GM18526 (cell line): ENCODE measurements around the gene MAST3.
A peak's percentile ranks its signal among the peaks of the same experiment; 100 is the strongest.

Experiments
- POLR2A ChIP-seq: IDR thresholded peaks from 3 replicates; pipeline ENCODE4 v1.6.1; 2011; ENCODE audit not compliant: insufficient read length; ENCODE audit errors: extremely low read depth

MAST3 gene

DNA sequence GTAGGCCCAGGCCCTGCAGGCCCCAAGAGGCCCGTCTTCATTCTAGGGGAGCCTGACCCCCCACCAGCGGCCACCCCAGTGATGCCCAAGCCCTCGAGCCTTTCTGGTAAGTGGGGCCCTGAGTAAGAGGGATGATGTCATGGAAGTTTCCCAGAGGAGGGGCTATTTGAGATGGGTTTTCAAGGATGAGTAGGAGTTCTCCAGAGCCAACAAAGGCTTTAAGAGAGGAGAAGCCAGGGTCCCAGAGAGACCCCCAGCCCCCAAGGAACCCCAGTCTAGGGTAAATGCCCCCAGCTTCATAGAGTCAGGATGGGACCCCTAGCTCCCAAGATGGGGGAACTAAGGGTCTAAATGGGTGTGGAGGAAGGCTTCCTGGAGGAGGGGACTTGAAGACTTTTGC is 46.3 kb downstream of the MAST3 start:
- no peak for TF ChIP-seq POLR2A

GRCh38 chr19:18144361-18144760 is 46.8 kb downstream of the MAST3 start:
- TF ChIP-seq POLR2A: no peak

DNA sequence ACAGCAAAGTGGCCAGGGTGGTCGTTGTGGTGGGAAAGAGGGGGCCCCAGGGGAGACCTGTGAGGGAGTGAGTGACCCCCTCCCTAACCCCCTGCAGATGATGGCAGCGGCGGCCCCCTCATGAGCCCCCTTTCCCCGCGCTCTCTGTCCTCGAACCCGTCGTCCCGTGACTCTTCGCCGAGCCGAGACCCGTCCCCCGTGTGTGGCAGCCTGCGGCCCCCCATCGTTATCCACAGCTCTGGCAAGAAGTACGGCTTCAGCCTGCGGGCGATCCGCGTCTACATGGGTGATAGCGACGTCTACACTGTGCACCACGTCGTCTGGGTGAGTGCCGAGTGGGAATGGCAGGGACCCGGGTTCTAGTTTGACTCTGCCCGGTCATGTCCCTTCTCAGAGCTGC is 47.3 kb downstream of the MAST3 start:
- TF ChIP-seq POLR2A: no peak

- TF ChIP-seq POLR2A: no peak
These were observed 47.9 kb downstream of the MAST3 start for GRCh38 chr19:18145391-18145999.

- no peak for TF ChIP-seq POLR2A
These were observed 49.8 kb downstream of the MAST3 start for GRCh38 chr19:18147396-18147795.

- TF ChIP-seq POLR2A: no peak
These were observed 52.0 kb downstream of the MAST3 start for GRCh38 chr19:18149596-18149975.

DNA sequence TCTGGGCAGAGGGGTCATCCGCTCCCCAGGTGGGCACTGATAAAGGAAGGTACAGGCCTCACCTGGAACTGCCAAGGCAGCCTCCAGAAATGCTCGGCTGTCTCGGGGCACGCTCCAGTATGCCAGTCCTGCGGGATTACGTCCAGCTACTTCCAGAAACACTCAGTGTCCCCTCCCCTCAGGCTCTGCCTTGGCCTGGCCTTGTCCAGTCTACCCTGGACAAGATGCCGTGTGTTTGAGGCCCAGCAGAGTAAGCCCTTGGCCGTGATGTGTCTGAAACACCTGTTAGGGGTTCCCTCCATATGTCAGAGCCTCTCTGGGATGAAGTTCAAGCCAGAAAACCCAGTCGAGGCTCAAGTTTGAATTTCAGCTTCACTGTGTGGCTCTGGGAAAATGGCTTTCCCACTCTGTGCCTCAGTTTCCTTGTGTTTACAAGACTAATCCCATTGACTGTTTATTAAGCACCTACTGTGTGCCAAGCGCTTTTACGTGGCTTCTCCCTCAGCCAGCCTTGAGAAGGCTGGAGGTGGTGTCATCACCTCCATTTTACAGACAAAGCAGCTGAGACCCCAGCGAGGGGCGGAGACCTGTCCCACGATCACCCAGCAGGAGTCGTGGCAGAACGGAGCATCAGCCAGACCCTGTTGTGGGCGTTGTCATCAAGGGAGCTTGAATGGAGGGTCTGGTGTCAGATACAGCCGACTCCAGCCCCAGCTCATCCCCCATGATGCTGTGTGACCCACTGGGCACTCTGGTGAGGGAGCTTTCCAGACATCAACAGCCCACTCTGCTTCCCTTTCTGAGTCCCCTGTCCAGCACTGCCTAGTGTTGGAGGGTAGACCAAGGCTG is 53.4 kb downstream of the MAST3 start:
- no peak for TF ChIP-seq POLR2A

- peak; percentile 51 for TF ChIP-seq POLR2A
These were observed 54.9 kb downstream of the MAST3 start for GRCh38 chr19:18152442-18152816.

DNA sequence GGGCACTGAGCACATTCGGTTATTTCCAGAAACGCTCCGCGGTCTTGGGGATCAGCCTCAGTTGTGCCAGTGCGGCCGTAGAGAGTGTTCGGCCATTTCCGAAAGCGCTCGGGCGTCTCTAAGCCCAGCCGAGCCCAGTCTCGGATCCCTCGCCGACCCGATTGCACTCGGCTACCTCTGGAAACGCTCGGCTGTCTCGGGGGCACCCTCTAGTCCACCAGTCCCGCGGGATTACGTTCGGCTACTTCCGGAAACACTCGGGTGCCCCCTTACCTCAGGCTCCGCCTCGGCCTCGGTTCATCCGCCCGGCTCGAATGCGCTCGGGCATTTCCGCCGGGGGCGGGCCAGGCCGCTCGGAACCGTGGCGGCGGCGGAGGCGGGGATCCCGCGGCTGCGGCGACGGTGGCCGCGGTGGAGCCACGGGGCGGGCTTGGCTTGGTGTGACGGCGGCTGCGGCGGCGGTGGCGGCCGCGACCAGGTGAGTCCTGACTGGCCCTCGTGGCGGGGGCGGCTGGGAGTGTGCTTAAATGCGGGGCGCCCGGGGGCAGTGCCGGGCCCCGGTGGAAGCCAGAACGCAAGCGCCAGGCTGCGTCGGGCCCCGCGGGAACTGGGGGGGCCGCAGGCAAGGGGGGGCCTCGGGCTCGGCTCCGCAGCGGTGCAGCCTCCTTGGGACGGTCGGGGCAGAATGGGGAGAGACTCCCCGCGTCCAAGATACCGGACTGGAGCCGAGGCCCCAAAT is 55.4 kb downstream of the MAST3 start, which contains the start of gene PIK3R2:
TSS of gene PIK3R2 (plus strand) at position 347 of the 739 bp plus-strand sequence. CDS start 2,717 bp downstream, outside the sequence.
- TF ChIP-seq POLR2A: no peak

DNA sequence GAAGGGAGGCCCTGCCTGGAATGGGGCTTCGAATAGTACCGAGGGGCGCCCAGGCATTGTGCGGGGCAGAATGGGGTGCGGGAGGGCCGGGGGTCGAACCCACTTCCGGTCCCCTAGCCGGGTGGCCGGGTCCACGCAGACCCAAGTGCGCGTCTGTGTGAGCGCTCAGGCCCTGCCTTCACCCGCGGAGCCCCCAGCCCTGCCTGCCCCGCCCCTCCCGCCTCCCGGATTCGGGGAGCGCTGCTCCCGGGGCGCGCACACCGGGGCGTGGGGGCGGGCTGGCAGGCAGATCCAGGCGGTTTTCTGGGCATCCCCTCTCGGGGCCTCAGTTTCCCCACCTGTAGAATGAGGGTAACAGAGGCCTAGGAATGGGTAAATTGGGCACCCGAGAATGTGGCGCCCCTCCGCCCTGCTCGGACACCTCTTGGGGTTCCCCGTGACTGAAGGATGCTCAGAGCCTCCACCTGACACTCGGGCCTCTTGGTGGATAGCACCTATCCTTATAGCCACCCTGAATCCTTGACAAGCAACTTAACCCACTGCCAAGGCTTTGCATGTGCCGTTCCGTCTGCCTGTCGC is 56.1 kb downstream of the MAST3 start:
- TF ChIP-seq POLR2A: no peak

DNA sequence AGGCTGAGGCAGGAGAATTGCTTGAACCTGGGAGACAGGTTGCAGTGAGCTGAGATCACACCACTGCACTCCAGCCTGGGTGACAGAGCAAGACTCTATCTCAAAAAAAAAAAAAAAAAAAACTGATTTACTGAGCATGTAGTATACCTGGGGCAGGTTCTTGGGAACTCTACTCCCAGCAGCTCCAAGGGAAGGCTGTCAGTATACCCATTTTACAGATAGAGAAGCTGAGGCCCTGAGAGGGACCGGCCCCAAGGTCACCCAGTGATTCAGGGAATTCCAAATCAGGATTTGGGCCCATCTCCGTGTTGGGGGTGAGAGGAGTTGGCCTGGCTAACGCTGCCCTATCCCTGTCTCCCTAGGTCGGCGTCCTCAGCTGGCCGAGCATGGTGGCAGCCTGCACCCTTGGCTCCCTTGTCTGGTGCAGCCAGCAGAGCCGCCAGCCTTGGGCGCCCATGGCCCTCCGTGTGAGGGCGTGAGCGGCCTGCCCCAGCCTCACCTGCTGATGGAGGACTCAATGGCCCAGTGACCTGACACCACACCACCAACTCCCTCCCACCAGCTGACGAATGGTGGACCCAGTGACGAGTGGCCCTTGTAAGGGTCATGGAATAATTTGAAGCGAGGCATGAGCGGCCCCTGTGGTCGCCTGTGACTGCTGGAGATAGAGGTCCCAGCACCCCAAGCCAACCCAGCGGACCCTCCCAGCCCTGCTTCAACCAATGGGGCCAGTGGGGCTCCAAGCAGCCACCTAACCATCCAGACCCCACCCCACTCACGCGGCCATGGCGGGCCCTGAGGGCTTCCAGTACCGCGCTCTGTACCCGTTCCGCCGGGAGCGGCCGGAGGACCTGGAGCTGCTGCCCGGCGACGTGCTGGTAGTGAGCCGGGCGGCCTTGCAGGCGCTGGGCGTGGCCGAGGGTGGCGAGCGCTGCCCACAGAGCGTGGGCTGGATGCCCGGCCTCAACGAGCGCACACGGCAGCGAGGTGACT is 57.8 kb downstream of the MAST3 start:
- no peak for TF ChIP-seq POLR2A

DNA sequence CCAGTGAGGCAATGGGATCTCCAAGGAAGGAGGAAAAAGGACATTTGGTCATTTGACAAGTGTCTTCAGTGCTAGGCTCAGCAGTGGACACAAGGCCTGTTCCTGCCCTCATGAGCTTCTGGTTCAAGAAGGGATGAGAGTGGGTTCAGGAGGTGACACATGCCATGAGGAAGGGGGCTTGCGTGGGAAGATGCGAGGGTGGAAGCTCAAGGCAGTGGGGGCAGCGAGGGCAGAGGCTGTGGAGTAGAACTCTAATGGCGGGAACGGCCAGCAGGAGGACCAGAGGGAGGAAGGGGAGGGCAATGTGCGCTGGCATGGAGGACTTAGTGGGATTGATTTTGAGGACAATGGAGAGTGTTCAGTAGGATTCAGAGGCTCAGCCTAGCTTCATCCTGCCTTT is 58.7 kb downstream of the MAST3 start:
- TF ChIP-seq POLR2A: no peak

DNA sequence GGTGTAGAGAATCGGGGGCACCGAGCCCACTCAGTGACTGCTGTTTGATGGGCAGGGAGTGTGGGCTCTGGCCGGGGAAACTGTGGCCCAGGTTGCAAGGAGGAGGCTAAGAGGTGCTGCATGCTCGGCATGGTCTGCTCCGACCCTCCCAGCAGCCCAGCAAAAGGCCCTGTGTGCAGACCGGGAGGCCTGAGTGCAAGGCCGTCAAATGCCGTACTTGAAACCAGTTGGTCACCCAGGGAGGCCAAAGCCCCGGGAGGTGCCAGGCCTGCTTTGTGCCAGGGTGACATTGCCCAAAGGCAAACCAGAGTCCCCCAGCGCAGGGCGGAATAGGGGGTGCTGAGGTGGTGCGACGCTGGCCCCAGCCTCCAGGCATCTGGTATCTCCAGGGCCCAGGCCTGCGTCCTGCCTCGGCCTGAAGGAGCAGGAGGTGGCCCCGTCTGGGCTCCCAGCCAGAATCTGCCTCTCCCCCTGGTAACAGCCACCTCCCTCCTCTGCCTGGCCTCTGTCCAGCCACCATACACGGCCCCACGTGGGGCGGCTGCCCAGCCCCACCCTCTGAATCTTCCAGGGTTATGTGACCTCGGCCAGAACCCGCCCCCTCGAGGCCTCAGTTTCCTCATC is 59.4 kb downstream of the MAST3 start:
- no peak for TF ChIP-seq POLR2A

GRCh38 chr19:18157465-18158063 is 60.0 kb downstream of the MAST3 start:
- no peak for TF ChIP-seq POLR2A

GRCh38 chr19:18158467-18158866 is 60.9 kb downstream of the MAST3 start:
- no peak for TF ChIP-seq POLR2A
